ENCODE results near the gene GPR157. TPM values are rescaled to one million over a fixed set of nuclear protein-coding genes. Genes with fewer than 3 reads are reported as not detected.

The GPR157 gene
- total and polyA plus RNA-seq, 2 experiments from 2014 or later, result 0.81 to 3.9 TPM

- TF ChIP-seq ZNF114 (CRISPR knock-in tag; IDR thresholded peaks at IDR 0.05) (no peak), CTCF (conservative IDR thresholded peaks at IDR 0.05; ENCODE audit: low read depth in 2 of 2) (no peak), CREB1 (CRISPR knock-in tag; IDR thresholded peaks at IDR 0.05; ENCODE audit: low read depth) (no peak), POLR2AphosphoS5 (IDR thresholded peaks at IDR 0.05; ENCODE audit: low read depth) (no peak)
Measured at GRCh38 chr1:9065213-9065751, 63.6 kb downstream of the GPR157 start (continued).

GRCh38 chr1:9062846-9063245, 66.1 kb downstream of the GPR157 start:
- peaks cover 2% of the 10 kb centered on the region for H3K27me3 Mint-ChIP-seq (ENCODE audit: insufficient read depth, low read depth, poor library complexity)
- H3K4me3 Mint-ChIP-seq, result no peak overlapping the region
- DNase-seq (ENCODE audit: low spot score) (no peak), ATAC-seq (no peak)
- Histone ChIP-seq H3K79me2 (replicated peaks; ENCODE audit: insufficient read depth) (no peaks in the 10 kb centered on the region), H3K4me3 (no peak overlapping the region), H3K27ac (ENCODE audit: low read depth) (no peak overlapping the region), H3K27me3 (ENCODE audit: insufficient read depth) (no peaks in the 10 kb centered on the region), H3K4me1 (ENCODE audit: insufficient read depth) (no peaks in the 10 kb centered on the region), H3F3A (replicated peaks; ENCODE audit: low read depth) (no peaks in the 10 kb centered on the region), H2AFZ (no peak overlapping the region), H4K20me1 (replicated peaks; ENCODE audit: insufficient read depth) (no peaks in the 10 kb centered on the region), H3K9me2 (ENCODE audit: insufficient read depth) (no peaks in the 10 kb centered on the region), H3K36me3 (ENCODE audit: insufficient read depth) (no peaks in the 10 kb centered on the region), H3K4me2 (no peak overlapping the region)
- H3K27ac Mint-ChIP-seq, result no peak overlapping the region
- TF ChIP-seq ZNF114 (CRISPR knock-in tag; IDR thresholded peaks at IDR 0.05), result no peak
- TF ChIP-seq CTCF (conservative IDR thresholded peaks at IDR 0.05; ENCODE audit: low read depth in 2 of 2), result no peak
- no peak for TF ChIP-seq CREB1 (CRISPR knock-in tag; IDR thresholded peaks at IDR 0.05; ENCODE audit: low read depth)
- H3K9me3 Mint-ChIP-seq, result no peaks in the 10 kb centered on the region; the same call in 2 of the 3 replicates
- H3K4me1 Mint-ChIP-seq, result peaks cover 13% of the 10 kb centered on the region
- no peaks in the 10 kb centered on the region for H3K36me3 Mint-ChIP-seq (ENCODE audit: low read depth)

GRCh38 chr1:9062021-9062471, 66.9 kb downstream of the GPR157 start:
- no peaks in the 10 kb centered on the region for H4K20me1 ChIP-seq (replicated peaks; ENCODE audit: insufficient read depth)
- Mint-ChIP-seq H3K4me3 (no peak overlapping the region), H3K27me3 (ENCODE audit: insufficient read depth, low read depth, poor library complexity) (peaks cover 2% of the 10 kb centered on the region), H3K4me1 (peaks cover 13% of the 10 kb centered on the region), H3K9me3 (no peaks in the 10 kb centered on the region; the same call in 2 of the 3 replicates), H3K36me3 (ENCODE audit: low read depth) (no peaks in the 10 kb centered on the region), H3K27ac (no peak overlapping the region)
- no peak overlapping the region for H3K4me2 ChIP-seq
- ATAC-seq (no peak), DNase-seq (ENCODE audit: low spot score) (no peak)
- no peaks in the 10 kb centered on the region for H3K4me1 ChIP-seq (ENCODE audit: insufficient read depth)
- H3K27me3 ChIP-seq (ENCODE audit: insufficient read depth), result no peaks in the 10 kb centered on the region
- no peaks in the 10 kb centered on the region for H3K9me2 ChIP-seq (ENCODE audit: insufficient read depth)
- H3F3A ChIP-seq (replicated peaks; ENCODE audit: low read depth), result no peaks in the 10 kb centered on the region
- H3K27ac ChIP-seq (ENCODE audit: low read depth), result no peak overlapping the region
- no peaks in the 10 kb centered on the region for H3K36me3 ChIP-seq (ENCODE audit: insufficient read depth)
- no peak overlapping the region for H3K4me3 ChIP-seq
- no peak overlapping the region for H2AFZ ChIP-seq
- no peak for TF ChIP-seq POLR2AphosphoS5 (IDR thresholded peaks at IDR 0.05; ENCODE audit: low read depth)
- no peak for TF ChIP-seq REST (IDR thresholded peaks at IDR 0.05; ENCODE audit: unreplicated experiment)
- TF ChIP-seq ETS1 (IDR thresholded peaks at IDR 0.05), result no peak
- TF ChIP-seq ZNF331 (CRISPR knock-in tag; IDR thresholded peaks at IDR 0.05; ENCODE audit: low read depth), result no peak
- TF ChIP-seq NANOG (IDR thresholded peaks at IDR 0.05; ENCODE audit: borderline replicate concordance), result no peak
- H3K79me2 ChIP-seq (replicated peaks; ENCODE audit: insufficient read depth), result no peaks in the 10 kb centered on the region
